Body of pancreas (tissue), 4 donors: ENCODE data around the gene CAPG.

Experiments
- POLR2A ChIP-seq, 3 donors: fragments of 450-650 bp; IDR thresholded peaks; one replicate each; pipeline ENCODE4 v1.6.1; 2016; ENCODE audit warnings: antibody characterized with exemption in 3 of 3, mild to moderate bottlenecking in 2 of 3
- TF ChIP-seq, protein P1 (sequence below), 7 experiments: fragments of 450-650 bp in 4 of 7; fragments of 200-600 bp in 3 of 7; sonication (generic) in 3 of 7; IDR thresholded peaks; one replicate each; pipeline ENCODE4 v1.5.1; 2016 to 2019; ENCODE audit warnings: antibody characterized with exemption in 7 of 7

DNA sequence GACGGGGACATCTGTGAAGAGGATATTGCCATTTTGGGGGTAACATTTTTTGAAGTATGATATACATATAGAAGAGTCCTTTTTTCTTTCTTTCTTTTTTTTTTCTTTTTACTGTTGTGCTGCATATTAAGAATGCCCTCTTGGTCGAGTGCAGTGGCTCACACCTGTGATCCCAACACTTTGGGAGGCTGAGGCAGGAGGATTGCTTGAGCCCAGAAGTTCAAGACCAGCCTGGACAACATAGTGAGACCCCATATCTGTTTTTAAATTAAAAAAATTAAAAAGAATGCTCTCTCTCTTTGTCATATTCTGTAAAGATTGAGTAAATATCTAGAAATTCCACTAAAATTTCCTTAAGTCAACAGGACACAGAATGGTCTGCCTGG lies 11.9 kb upstream of the CAPG start:
- TF ChIP-seq, protein P1, sequence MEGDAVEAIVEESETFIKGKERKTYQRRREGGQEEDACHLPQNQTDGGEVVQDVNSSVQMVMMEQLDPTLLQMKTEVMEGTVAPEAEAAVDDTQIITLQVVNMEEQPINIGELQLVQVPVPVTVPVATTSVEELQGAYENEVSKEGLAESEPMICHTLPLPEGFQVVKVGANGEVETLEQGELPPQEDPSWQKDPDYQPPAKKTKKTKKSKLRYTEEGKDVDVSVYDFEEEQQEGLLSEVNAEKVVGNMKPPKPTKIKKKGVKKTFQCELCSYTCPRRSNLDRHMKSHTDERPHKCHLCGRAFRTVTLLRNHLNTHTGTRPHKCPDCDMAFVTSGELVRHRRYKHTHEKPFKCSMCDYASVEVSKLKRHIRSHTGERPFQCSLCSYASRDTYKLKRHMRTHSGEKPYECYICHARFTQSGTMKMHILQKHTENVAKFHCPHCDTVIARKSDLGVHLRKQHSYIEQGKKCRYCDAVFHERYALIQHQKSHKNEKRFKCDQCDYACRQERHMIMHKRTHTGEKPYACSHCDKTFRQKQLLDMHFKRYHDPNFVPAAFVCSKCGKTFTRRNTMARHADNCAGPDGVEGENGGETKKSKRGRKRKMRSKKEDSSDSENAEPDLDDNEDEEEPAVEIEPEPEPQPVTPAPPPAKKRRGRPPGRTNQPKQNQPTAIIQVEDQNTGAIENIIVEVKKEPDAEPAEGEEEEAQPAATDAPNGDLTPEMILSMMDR (IDR thresholded peaks at IDR 0.05), result no peak
- no peak for TF ChIP-seq POLR2A (IDR thresholded peaks at IDR 0.05)
